GM19324 (cell line): ENCODE results near the gene ELP1.

Experiments used
- ATAC-seq: cut with Tn5 transposase; IDR thresholded peaks from one replicate; pipeline ENCODE4 v1.9.1; 2021; ENCODE audit warnings: mild to moderate bottlenecking, moderate library complexity; ENCODE audit not compliant: unreplicated experiment, low FRiP score

The ELP1 gene

DNA sequence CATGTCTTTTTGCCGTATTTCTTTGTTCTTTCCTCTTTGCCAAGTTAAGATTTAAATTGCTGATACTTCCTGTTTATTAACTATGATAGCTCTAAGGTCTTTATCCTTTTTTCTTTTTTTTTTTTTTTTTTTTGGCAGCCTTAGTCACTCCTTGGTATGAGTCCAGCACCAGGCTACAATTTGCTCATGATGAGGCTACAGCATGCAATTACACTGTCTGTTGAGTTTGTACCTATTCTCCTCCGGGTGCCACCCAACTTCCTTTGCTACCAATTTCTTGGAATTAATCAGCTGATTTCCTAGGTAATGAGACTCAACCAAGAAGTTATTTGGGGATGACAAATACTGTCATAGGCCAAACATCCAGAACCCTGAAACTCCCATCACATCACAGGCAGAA is 103.7 kb downstream of the ELP1 start:
- no peak for ATAC-seq

DNA sequence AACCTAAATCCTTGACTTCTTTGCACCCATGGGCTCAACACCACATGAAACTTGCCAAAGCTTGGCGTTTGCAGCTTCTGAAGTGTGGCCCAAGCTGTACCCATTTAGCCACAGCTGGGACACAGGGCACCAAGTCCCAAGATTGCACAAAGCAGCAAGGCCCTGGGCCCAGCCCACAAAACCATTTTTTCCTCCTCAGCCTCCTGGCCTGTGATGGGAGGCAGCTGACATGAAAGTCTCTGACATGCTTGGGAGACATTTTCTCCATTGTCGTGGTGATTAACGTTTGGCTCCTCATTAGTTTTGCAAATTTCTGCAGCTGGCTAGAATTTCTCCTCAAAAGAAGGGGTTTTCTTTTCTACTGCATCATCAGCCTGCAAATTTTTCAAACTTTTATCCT is 110.1 kb downstream of the ELP1 start:
- no peak for ATAC-seq
